Measurements from ENCODE around the gene LRCH3.

- TF ChIP-seq CTCF (IDR thresholded peaks at IDR 0.05), result no peak
- no peak for TF ChIP-seq POLR2A (IDR thresholded peaks at IDR 0.05)
These were observed 11.1 kb downstream of the LRCH3 start for GRCh38 chr3:197801891-197802778.

All from testis (tissue), 2 donors.